Ureter (tissue), 1 donor: ENCODE data around the gene SRD5A1. TPM values are rescaled to one million over a fixed set of nuclear protein-coding genes. Genes with fewer than 3 reads are reported as not detected.

Experiments used
- DNase-seq: peaks from one replicate; pipeline ENCODE4 v3.0.0-alpha.2; 2020; ENCODE audit warnings: low spot score
- total RNA-seq: library from RNA; stranded (reverse); gene quantifications from one replicate; pipeline ENCODE4 v1.2.4, GENCODE V29; 2023
- donor health status: DM: yes; HTN: yes; CAD: no.

The SRD5A1 gene
- total RNA-seq, 1 donor from 2014 or later: 6.6 TPM

DNA sequence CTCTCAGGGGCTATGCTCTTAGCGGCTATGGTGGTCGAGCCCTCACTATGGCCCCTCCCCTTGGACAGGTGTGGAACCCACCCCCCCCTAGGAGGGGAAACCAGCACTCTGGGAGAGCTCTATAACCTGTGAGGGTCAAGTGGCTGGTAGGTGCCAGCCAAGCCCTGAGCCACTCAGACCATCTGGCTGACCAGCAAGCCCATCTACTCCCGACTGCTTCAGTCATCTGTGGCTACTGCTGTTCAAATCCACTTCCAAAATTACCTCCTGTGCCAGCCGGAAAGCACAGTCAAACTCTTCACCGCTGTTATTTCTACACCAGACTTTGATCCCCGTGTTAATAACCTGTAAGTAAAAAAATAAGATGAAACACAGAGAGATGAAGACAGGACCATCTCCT is 28.9 kb upstream of the SRD5A1 start:
- no peak for DNase-seq

DNA sequence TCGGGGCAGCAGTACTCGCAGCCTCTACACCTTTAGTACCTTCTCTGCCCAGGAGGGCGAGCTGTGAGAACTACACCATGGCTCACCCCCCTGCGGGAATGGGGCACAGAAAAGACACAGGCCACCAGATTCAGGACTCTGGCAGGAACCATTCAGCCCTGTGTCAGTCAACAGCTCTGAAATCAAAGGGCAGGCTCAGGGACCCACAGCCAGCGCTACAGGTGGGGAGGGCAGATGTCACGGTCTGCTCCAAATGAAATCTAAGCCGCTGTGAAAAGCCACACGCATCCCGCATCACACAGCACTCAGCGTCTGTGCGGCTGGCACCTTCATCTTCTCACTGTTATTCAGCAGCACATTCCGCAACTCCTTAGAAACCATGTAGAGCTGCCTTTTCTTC is 28.3 kb upstream of the SRD5A1 start:
- DNase-seq: no peak

DNA sequence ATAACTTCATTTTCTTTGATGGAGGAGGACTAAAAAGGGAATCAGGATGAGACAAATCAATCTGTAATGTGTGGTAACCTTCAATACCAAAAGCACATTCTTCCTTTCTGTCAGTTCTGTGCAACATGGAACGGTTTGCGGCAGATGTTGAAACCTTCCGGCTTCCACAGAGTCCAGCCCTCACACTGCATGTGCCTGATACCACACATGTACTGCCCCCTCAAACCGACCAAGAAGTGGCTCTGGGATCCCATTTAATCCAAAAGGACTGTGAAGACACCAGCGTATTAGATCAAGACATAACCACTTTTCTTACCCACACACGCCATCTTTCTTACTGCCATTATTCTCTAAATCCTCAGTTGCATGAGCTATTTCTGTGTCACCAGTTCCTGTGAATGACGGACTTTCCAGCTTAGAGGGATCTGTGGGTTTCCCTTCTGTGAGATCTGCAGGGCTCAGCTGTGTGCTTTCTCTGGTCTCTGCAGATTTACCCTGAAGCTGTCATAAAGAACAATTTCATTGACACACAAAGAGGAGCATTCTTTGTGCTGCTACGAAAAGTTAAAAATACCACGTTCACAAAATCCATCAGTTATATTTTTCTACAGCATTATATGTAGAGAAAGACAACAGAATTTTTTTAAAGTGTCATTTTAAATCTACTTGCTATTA is 26.2 kb upstream of the SRD5A1 start:
- no peak for DNase-seq

DNA sequence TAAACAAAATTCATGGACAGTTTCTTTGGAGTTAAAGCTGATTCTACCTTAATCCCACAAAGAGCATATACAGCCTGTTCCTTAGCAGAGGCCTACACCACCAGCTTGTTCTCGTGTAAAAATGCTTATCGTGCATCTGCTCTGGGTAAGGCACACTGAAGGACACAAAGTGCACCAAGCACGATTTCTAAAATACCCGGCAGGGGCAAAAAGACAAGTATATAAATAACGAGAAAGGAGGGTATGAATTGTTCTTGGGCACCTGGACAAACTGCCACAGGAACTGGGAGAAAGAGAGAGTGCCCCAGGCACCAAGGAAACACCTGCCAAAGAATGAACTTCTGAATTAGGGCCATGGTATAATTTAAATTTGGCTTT is 25.7 kb upstream of the SRD5A1 start:
- DNase-seq: no peak

DNA sequence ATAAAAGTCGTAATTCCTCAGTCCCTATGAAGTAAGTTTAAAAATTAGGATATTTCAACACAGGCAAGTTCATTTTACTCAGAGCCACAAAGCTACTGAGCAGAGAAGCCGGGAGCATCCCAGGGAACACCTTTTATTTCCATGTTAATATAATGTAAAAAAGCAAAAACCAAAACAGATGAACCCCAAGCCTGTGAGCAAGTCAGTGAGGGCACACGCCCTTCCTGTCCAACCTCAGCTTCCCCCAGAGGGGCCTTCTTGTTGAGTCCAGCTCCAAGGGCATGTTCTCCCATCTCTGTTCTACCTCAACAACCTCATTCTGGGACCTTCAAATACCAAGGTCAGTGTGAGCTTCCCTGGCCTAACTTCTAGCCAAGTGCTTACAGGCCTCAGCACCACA is 25.2 kb upstream of the SRD5A1 start:
- no peak for DNase-seq

DNA sequence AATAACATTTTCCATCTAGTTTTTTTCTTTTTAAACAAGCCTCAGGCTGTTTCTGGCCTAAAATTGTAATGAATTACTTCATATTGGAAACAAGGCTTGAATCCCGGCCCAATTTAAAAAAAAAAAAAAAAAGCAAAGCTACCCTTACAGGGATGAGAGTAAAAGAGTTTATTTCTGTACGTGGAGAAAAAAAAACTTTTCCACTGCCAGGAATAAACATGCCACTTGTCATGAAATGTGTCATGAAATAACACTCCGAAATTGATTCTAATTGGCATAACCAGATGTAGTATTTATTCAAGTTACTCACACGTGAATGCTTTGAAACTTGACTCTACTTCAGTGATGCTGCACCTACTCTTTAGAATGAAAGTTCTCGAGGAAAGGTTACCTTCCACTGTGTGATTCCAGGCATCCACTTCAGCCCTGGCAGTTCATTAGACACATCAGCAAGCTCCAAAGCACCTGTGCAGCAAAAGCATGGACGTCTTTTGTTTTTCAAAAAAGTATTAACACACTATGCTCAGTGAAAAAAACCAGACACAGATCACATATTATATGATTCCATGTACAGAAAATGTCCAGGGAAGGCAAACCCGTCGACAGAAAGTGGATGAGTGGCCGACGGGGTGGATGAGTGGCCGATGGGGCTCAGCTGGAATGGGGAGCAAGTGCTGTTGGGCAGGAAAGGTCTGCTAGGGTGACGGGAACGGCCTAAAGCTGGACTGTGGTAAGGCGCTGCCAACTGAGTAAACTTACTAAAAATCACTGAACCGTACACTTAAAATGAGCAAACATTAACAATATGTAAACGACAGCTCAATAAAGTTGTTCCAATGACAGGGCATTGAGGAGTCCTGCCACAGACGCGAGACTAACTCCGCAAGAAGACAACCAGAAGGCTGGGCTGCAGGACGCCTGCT is 21.6 kb upstream of the SRD5A1 start:
- DNase-seq: no peak

DNA sequence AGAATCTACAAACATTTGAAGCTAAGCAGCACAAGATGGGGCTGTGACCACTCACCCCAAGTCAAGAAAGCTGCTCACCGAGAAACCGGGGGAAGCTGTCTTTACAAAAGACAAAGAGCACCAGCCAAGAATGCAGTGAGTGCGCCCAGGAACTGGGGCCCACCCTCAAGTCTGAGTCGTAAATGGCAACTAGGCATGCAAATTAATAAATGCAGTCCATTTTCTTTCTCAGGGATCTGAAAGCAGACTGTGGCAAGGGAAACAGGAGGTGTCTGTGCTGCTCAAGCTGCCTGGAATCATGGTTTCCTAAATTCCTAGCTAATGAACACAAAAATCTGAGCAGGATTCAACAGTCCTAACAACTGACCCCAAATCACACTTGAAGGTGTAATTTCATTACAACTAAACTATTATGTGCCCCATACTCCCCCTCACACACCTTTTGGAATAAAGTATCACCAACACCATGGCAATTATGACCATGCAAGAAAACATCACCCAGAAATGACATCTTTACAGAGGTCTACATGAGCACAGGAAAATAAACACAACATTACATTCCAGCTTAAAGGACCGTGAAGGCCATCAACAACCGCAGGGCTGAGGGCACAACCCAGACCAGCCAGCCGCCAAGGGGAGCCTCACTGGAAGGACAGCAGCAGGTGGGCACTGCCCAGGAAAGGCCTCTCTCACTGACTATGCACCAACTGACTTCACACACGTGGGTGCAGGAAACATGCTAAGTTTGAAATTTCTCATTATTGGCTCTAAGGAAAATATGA is 18.0 kb upstream of the SRD5A1 start:
- DNase-seq: no peak

DNA sequence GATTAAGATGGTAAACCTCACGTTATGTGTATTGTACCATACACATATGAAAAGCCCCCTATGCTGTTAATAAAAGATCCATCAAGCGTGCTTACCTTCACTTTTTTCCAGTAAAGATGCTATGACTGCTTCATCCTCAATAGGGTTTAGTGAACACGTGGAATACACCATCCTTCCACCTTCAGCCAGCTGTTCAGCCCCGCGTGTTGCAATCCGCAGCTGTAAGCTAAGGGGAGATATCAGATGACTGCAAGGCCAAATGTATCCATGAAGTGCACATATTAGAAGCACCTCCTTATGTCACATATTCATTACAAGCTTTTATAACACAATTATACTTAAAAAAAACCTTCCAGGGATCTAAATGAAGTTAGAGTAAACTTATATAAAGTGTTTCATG is 16.6 kb upstream of the SRD5A1 start:
- DNase-seq: no peak

DNA sequence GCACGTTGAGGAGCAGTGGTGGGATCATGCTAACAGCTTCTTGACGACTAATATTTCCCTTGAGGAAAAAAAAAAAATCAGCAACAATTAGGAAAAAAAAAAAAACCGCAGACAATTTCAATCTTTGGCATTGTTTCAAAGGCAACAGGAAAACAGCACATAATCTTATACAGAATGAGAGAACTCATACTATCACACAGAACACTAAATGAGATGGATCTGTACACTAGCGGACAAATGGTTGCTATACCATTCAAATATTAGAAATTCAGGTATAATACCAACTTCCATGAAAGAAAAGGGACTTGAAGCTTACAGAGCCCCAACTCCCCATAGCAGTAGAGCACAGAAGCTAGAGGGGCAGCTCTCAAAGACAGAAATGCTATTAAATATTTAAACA is 10.0 kb upstream of the SRD5A1 start:
- DNase-seq: no peak

DNA sequence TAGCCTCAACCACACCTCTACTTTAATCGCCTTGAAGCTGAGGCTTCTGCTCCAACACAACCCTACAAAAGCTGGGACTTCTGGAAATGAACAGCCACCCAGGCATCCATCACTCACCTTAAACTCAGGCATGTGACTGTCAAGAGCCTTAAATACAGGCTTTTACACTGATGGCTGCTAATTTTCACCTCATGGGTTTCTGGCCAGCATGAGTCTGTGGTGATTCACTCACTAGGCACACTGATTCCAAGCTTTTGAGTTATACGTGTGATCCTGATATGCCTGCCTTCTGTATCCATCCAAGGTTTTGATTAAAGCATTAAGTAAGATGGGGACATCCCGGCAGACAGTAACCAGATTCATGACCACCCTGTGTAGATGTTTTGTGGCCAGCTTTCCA is 9.3 kb upstream of the SRD5A1 start:
- no peak for DNase-seq

DNA sequence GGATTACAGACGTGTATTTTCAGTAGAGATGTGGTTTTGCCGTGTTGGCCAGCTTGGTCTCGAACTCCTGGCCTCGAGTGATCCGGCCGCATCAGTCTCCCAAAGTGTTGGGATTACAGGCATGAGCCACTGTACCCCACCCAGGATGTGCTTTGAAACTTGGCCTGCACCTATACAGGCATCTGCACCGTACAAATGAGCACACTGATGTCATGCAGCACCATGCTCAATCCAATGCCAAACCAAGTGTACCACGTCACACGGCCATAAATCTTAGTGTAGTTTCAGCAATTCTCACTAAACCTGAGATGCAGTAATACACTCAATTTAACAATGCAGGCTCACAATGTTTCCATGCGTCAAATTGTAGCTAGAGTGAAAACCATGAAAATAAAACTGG is 6.7 kb upstream of the SRD5A1 start:
- DNase-seq: no peak

DNA sequence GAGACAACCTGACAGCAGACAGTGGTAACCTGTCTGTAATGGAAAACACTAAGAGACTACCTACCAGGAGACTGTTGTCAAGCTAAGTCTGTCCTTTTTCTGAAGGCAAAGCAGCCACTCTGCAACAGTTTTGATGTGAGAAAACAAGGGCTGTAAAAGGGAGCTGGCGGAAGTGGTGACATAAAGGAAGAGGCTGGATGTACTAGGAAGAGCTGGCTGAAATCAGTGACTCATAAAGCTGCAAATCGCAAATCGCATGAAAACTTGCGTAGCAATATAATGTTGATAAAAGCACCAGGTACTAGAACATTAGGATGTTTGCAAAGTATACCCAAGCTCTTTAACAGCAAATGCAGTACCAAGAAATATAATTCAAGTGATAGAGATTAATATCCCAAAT is 1.8 kb upstream of the SRD5A1 start:
- DNase-seq: no peak

DNA sequence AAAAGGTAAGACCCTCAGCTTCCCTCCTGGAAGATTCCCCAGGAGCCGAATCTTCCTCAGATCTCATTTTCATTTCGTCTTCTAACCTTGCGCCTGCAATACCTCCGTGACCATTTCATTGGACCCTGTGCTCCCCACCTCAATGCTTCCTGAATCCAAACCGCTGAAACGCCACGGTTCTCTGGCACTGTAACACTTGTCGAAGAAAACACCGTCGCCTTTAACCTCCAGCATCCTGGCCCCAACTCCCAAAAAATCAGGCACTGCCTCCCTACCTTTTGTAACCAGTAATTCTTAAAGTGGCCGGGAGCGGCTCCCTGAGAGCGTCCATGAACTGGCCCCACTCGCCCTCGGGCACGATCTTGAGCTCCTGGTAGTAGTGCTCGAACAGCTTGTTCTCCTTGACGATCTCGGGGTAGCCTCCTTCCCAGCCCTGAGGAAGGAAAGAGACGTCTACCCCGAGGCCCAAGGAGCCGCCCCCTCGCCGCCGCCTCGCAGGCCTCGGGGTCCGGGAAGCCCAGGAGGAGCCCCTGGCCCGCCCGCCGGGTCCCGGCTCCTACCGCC is 834 bp upstream of the SRD5A1 start:
- peak; percentile 47 for DNase-seq

DNA sequence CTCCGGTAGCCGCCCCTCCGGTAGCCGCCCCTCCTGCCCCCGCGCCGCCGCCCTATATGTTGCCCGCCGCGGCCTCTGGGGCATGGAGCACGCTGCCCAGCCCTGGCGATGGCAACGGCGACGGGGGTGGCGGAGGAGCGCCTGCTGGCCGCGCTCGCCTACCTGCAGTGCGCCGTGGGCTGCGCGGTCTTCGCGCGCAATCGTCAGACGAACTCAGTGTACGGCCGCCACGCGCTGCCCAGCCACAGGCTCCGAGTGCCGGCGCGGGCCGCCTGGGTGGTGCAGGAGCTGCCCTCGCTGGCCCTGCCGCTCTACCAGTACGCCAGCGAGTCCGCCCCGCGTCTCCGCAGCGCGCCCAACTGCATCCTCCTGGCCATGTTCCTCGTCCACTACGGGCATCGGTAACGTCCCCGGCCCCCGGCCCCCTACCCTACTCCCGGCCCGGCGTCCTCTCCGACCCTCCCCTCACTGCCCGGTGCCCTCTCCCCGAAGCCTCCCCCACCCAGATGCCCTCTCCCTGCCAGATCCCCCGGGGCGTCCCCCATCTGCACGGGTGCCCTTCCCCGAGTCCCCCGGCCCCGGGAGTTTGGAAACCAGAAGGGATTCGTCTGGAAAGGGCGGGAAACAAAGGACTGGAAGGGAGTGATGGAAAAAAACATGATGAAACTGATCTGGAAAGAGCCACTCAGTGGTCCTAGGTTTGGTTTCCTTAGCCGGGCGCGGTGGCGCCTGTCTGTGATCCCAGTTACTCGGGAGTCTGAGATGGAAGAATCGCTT is 417 bp downstream of the SRD5A1 start:
- peak; percentile 54 for DNase-seq

DNA sequence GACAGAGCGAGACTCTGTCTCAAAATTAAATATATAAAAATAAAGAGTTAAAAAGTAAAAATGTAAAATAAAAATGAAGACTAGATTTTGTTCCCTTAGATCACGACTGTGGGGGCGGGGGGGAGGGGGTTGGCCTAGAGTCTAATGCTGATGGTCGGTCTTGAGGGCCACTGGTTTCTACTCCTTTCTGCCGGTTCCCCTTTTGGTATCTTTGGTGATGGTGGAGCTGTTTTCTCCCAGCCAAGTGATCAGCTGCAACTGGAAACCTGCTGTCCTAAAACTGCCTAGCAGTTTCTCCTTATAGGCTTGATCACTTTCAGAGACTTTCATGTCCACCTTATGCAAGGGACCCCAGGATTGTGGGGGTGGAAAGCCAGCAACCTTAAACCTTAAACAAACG is 1.1 kb downstream of the SRD5A1 start:
- DNase-seq: no peak

DNA sequence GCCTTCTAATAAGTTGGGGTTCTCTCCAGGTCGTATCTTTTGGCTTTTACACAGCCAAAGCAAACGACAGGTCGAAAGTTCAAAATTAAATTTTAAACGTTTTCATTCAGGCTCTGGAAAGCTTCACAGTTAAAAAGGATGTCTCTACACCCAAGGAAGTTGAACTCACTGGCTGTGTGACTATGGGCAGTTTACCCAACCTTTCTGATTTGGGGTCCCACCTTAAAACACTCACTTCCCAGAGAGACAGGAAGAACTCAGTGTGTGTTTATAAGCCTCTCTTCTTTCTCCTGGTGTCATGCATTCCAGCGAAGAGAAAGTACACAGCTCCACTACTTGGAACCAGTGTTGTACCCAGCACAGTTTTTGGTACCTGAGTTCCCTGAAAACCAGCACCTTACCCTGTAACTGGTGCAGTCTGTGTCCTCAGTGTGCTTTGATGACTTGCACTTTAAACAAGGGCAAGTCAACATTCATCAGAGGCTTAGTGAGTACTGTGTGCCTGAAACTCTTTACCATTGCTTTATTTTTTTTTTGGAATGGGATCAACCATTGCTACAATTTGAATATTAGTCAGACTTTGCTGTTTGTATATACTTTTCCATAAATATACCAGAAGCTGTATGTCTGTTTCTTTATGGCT is 1.7 kb downstream of the SRD5A1 start:
- DNase-seq: no peak

DNA sequence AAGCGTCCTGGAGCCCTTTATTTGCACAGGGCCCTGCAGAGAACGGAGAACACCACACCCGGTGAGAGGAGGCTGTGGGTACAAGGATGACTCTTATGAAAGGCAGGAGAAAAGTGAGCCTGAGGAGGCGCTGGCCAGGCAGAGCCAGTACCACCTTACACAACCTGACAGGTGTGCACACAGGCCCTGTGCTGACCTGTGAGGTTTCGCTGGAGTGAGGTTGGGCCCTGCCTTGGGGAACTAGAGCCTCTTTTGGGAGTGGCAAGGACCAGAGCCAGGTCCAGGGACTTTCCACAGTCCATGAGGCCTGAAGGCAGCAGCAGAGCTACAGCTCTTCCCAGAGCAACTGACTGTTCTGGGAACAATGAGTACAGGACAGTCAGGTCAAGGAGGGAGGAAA is 3.1 kb downstream of the SRD5A1 start:
- no peak for DNase-seq

DNA sequence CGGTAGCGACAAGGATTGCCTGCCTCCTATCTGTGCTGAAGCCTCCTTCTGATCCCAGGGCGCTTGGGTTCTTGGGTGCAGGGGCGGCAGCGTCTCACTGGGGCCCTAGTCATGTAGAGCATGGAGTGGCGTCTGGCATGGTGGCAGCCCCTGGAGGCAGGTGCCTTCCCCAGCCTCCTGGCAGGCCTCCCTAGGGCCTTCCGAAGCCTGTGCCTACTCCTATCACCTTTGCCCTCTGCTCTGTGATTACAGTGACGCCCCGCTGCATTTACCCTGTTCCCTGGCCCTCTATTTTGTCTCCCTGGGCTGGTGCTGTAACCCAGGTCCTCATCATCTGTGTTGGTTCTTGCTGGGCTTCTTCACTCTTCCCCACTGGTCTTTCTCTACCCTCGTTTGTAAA is 3.8 kb downstream of the SRD5A1 start:
- no peak for DNase-seq

DNA sequence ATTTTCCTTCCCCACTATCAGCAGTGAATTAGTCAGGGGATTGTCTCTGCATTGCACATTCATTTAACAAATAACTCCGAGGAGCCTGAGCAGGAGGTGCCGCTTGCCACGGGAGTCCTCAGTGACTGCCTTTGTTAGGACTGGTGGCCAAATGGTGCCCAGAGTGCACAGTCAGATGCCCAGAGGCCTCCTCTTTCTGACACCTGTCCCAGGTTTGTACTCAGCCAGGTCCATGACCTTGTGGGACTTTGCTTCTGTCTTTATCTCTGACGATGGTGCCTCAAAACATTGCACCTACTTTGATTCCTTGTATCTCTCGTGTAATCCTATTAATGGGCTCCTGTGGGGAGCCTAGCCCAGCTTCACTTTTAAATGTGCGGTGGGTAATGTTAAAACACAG is 4.3 kb downstream of the SRD5A1 start:
- no peak for DNase-seq

DNA sequence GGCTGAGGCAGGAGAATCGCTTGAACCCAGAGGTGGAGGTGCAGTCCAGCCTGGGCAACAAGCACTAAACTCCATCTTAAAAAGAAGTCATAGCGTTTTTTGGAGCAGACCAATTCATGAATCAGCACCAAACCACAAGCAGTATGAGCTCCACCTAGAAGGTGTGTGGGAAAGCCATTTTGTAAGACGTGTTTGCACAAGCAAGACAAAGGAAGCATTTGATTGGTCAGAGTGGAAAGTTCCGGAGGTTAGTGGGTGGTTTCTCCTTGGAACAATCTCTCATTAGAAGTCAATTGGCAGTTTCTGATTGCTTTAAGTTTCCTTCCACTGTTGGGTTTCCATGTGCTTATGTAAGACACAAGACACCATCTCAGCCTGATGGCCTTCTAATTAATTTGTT is 5.0 kb downstream of the SRD5A1 start:
- DNase-seq: no peak

DNA sequence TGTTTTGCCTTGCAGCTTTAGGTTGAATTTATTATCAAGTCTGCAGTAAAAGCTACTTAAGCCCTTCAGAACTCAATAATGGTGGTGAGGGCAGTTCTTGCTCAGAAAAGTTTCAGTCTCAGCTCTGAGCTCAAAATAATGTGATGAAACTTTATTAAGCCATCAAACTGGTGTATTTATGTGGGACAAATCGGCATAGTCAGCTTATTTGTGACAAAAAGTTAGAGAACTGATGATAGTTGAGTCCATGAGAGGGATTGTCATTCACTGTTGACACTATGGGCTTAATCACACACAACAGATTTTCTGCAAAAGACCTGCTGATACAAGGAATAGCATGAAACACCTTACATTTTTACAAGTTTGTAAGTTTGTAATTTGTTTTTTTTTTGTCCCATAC is 9.4 kb downstream of the SRD5A1 start:
- DNase-seq: no peak
